NK-92 treated with Interleukin-12 subunit alpha and Interleukin-12 subunit beta, amount 100 ng/mL, for 24 hours (cell line): ENCODE measurements around the gene FAM168B.

Experiments
- DNase-seq: peaks from one replicate; lab custom pipeline; 2025; lab: John Stamatoyannopoulos, UW

Gene FAM168B

GRCh38 chr2:131039908-131040660 is 53.2 kb downstream of the FAM168B start:
- no peak for DNase-seq

- no peak for DNase-seq
These were observed 53.7 kb downstream of the FAM168B start for GRCh38 chr2:131039535-131039907.

- no peak for DNase-seq
These were observed 54.2 kb downstream of the FAM168B start for GRCh38 chr2:131039101-131039440.

DNA sequence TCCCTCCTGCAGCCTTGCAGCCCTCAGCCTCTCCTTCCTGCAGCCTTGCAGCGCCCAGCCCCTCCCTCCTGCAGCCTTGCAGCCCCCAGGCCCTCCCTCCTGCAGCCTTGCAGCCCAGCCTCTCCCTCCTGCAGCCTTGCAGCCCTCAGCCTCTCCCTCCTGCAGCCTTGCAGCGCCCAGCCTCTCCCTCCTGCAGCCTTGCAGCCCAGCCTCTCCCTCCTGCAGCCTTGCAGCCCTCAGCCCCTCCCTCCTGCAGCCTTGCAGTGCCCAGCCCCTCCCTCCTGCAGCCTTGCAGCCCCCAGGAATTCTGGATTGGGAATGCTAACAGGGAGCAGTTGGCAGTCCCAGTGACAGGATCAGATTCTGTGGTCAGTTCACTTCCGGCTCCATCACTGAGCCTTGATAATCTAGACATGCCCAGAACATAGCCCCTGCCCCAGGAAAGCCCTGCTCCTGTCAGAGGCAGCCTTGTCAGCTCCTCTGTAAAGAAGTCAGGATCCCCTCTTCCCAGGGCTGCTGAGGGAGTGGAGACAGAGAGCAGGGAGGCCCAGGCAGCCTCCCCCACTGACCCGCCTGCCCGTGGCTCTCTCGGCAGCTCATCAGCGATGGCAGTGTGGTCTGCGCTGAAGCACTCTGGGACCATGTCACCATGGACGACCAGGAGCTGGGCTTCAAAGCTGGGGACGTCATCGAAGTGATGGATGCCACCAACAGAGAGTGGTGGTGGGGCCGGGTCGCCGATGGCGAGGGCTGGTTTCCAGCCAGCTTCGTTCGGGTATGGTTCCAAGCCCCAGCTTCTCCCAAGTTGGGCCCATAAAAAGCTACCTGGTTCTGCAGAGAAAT is 54.8 kb downstream of the FAM168B start:
- no peak for DNase-seq

DNA sequence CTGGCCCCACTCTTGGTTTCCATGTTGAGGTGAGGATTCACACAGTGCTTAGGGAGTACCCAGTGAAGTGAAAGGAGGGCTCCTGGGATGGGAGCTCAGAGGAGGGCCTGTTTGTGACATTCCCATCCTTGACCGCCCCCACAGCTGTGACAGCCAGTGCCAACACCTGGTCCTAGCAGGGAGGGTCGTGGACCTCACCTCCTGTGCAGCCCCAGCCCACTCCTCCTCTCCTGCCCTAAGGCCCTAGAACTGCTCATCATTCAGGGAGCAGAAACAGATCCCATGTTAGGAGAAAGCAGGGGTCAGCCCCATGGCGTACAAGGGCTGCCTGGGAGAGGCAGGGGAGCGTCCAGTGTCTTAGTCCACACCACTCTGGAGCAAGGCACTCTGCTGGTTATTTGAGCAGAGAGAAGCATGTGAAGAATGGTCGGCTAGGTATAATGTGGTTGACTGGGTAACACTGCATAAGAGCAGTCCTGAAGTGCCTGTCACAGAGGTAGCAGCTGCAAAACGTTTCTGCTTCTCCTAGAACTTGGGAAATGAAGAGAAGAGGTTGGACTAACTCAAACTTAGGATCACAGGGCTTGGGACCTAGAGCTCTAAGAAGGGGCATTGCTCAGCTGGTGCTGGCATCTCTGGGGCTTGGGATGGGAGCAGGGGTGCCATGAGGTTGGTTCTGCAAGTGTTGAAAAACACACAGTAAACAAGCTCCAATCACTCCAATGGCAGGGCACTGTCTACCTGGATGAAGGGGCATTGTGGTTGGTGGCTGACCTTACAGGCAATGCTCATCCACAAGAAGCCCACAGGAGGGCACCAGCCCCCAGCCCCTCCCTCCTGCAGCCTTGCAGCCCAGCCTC is 55.6 kb downstream of the FAM168B start:
- DNase-seq: no peak

- DNase-seq: no peak
These were observed 56.4 kb downstream of the FAM168B start for GRCh38 chr2:131036696-131037397.

GRCh38 chr2:131036269-131036668 is 57.0 kb downstream of the FAM168B start:
- DNase-seq: no peak

DNA sequence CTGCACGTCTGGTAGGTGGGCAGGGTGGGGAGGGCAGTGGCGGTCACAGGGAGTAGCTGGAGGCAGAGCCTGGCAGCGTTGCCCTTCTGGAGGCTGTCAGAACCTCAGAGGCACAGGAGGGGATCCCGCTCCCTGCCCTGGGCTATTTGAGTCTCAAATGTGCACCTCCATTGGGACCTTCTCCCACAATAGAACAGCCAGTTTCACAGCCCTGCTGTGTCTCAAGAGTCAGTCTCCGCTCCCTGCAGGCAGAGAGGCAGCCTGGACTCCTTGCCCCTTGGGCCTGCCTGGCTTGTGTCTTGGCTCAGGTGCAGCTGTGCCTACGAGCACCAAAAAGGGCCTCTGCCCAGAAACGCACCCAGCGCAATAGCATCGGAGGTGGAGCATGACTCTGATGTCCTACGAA is 57.4 kb downstream of the FAM168B start:
- no peak for DNase-seq

- no peak for DNase-seq
These were observed 58.0 kb downstream of the FAM168B start for GRCh38 chr2:131035112-131035825.

GRCh38 chr2:131034122-131035051 is 58.9 kb downstream of the FAM168B start:
- DNase-seq: no peak

GRCh38 chr2:131033786-131034121 is 59.5 kb downstream of the FAM168B start:
- no peak for DNase-seq

GRCh38 chr2:131032393-131032836 is 60.8 kb downstream of the FAM168B start:
- DNase-seq: no peak

GRCh38 chr2:131031875-131032274 is 61.4 kb downstream of the FAM168B start:
- DNase-seq: no peak

- no peak for DNase-seq
These were observed 61.8 kb downstream of the FAM168B start for GRCh38 chr2:131031431-131031841.

DNA sequence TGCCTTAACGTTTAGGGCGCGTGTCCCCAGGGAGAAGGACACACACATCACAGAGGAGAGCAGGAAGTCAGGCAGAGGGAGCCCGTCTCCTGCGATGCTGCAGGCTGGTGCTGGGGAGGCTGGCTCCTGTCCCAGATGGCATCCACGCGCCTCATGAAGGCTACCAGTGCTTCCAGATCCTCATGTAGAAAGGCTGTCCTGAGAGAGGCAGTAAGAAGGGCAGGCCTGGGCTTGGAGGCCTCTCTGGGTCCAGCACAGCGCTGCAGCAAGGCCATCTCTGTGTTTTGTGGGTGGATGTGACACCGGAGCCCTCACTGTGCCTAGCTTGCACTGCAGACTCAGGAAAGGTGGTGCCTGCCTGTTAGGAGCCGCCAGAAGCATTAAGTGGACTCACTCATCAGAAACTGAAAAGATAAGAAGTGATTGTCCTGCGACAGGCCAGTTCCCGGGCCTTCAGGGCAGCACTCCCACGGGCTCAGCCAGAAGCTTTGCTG is 62.7 kb downstream of the FAM168B start:
- DNase-seq: no peak

- no peak for DNase-seq
These were observed 63.4 kb downstream of the FAM168B start for GRCh38 chr2:131029812-131030211.

DNA sequence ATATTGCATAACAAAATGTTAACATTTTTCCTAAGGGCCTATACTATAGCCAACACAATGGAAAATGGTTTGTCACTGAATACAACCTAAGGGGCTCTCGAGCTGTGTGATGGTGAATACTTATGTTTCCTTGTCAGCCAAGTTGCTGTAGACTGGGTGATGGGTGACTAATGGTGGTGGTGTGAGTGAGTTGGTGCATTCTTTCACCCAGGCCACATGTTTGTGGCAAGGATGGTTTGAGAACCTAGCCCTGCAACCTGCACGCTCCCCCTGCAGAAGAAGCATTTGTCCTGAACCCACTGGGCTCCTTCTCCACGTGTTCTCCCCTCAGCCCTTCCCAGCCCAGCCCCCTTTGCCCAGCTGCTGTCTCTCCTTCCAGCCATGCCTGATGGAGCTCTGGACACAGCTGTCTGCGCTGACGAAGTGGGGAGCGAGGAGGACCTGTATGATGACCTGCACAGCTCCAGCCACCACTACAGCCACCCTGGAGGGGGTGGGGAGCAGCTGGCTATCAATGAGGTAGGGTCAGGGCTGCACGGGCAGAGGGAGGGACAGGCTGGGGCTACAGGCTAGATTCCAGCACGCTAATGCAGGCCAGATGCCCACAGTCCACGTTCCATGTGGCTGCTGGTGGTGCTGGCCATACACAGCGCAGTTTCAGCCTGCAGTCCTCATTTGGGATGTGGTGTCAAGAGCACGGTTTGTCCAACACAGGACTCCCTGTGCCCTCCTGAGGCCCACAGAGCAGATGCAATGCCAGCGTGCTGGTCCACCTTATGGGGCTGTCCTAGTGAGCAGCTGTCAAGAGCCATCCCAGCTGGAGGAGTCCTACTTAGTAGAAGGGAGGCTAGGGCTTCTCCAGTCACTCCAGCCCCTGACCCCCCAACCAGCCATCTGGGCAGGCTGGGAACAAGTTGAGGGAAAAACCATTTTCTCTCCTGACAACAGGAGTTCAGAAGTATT is 65.4 kb downstream of the FAM168B start:
- no peak for DNase-seq

GRCh38 chr2:131026919-131027318 is 66.3 kb downstream of the FAM168B start:
- no peak for DNase-seq

DNA sequence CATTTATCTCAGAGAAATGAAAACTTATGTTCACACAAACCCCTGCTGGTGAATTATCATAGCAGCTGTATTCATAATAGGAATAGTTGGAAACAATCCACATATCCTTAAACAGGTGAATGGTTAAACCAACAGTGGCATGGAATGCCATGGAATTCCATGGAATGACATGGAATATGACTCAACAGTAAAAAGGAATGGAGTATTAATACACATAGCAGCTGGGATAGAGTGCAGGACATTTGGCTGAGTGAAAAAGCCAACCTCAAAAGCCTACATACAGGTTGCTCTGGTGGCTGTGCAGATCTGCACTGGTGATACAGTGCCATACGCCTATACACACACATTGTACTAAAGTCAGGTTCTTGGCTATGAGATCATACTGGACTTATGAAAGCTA is 69.5 kb downstream of the FAM168B start:
- DNase-seq: no peak
